ENCODE results near the gene PPP1R2B.
A peak's percentile ranks its signal among the peaks of the same experiment; 100 is the strongest.
"Not testable (repeated sequence)": the region's sequence is repeated elsewhere in the genome, so short reads cannot be mapped to it uniquely, and the experiment has no call there.

PPP1R2B gene

DNA sequence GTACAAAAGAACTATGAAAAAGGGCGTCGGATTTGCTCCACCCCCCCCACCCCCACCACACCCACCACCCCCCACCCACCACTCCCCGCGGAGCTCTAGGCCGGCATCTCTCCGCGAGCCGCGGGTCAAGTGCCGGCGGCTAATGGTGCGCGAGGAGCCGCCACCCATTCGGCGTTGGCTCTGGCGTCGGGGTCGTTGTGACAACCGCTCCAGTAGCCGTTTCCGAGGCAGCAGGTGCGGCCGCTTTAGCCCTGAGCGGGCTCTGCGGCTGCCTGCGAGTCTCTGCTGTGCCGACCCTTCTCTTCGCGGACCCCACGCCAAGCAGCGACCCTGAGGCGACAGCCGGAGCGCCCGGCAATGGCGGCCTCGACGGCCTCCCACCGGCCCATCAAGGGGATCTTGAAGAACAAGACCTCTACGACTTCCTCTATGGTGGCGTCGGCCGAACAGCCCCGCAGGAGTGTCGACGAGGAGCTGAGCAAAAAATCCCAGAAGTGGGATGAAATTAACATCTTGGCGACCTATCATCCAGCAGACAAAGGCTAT is at the start of gene PPP1R2B:
Gene PPP1R2B (plus strand): TSS at position 90 of the 546 bp plus-strand sequence. CDS start 268 bp downstream, at position 358.
- no peak for DNase-seq

DNA sequence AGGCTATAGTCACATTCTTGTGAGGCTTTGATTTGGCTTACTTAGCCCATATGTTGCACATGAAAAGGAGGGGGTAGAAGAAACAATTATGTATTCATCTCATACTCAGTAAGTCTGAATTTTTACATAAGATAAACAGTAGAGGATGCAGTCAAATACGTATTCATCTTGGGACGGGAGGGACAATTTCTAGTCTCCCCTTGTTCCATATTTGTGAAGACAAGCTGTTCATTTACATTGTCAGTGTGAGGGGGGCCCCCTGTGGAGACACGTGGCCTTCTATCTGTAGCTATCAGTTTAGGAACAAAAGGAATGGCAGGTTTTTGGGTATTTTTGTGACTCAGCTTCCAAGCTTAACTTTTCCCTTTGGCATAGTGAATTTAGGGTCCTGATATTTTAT is 49.2 kb upstream of the PPP1R2B start:
- no peak for DNase-seq

DNA sequence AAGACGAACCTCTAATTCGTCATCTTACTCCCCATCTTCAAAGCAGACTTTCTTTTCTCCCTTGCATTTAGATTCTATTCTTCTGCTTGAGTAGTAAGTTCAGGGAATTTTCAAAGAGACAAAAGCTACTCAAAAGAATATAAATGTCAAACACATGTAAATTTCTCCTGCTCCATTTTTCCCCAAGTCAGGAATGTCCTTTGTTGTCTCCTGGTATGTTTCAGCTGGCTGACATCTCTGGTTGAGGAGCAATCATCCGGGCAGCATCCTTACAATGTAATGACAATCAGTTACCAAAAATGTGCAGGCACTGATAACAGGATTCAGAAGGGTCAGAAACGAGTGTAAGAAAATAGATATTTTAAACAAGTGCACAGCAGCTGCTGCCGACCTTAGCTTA is 47.6 kb upstream of the PPP1R2B start:
- DNase-seq: no peak

DNA sequence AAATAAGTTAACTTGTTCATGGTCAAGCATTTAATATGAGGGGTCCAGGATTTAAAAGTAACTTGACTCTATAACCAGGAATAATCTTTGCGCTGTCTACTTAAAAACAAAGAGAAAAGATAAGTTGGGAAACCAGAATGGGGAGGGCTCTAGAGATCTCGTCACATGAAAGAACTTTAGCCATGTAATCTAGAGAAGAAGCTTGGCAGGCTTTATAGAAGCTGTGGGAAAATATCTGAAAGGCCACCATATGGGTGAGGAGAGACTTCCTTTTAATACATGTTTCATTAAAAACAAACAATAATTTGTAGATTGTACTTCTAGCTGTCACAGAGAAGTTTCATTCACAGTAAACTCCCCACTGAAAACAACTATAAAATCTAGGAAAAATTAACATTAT is 46.7 kb upstream of the PPP1R2B start:
- no peak for DNase-seq

DNA sequence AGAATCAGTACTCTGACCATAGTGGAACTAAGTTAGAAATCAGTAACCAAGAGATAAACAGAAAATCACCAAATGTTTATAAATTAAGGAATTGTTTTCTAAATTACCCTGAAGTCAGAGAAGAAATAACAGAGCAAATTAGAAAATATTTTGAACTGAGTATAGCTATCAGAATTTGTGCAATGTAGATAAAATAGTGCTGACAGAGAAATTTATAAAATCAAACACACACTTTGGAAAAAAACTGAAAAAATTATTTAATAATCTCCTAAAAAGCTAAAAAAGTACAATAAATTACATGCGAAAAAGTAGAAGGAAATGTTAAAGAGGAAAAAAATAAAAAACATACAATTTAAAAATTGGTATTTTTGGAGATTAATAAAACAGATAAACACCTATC is 37.1 kb upstream of the PPP1R2B start:
- DNase-seq: no peak

DNA sequence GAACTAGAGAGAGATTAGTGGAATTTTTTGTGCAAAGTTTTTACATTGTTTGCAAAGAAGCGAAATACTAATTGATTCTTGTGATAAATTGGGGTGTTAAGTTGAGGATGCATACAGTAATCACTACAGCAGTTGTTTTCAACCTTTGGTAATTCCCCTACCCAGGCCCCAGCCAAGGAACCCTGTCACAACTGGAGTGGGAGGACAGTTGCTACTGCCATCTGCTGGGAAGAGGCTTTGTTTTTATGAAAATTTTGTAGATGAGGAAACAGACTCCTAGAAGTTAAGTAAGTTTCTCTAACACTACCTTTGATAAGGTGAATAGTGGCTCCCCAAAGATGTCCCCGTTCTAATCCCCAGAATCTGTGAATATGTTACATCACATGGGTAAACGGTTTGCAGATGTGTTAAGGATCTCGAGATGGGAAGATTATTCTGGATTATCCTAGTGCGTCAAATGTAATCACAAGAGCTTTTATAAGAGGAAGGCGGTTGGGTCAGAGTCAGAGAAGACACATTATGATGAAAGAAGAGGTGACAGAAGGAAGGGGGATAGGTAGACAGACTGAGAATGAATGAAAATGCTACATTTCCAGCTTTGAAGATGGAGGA is 34.0 kb upstream of the PPP1R2B start:
- DNase-seq: peak; percentile 3

DNA sequence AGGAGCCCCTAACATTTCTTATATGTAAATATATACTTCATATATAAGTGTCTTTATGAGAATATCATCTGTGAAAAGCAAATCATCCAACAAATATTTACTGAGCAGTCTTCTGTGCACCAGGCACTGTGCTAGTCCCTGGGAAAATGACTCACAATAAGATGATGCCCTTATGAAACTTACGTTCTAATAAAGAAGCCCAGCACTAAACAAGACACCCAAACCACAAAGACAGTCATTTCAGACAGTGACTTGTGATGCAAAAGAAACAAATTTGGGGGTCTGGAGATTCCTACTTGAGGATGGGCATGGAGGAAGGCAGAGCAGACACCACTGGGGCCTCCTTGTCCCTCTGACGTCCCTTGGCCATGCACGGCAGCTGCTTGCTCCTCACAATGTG is 30.6 kb upstream of the PPP1R2B start:
- DNase-seq: no peak

DNA sequence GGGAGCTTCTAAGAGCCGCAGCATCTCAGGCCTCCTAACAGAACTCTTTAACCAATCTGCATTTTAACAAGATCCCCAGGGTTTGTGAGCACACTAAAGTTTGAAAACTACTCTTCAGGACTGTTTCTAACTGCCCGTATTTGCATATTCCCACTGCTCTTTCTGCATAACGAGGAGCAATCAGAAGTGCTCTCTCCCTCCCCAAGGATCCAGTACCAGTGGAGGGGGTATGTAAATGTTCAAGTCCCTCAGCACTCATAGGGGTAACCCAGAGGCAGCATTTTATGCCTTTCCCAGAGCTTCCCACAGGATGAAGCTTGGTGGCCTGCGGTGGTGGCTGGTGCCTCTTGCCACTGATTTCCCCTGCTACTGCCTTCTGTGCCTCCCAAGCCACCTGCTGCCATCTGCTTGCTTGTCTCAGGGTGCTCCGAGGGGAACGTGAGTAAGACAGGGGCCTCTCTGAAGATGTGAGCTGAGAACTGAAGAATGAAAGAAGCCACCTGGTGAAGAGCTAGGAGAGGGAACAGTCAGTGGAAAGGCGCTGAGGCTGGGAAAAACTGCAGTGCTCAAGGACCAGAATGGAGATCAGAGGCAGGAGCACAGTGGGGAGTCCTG is 30.0 kb upstream of the PPP1R2B start:
- no peak for DNase-seq

DNA sequence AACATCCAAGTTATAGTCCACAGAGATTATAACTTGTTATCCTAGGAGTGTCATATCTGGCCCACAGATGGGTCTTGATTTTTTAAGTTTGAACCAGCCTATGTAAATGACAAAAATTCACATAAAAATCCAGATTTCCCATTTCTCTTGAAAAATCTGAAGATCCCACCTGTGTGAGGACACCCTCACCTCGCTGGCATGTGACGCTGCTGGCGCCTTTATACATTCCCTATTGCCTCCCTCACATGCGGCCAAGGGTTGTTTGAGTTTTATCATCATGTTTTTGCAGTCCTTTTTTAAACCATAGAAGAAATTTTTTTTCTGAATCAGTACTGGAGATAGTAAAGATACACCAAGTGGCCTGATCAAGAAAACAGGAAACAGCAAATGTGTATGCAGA is 25.9 kb upstream of the PPP1R2B start:
- DNase-seq: no peak

DNA sequence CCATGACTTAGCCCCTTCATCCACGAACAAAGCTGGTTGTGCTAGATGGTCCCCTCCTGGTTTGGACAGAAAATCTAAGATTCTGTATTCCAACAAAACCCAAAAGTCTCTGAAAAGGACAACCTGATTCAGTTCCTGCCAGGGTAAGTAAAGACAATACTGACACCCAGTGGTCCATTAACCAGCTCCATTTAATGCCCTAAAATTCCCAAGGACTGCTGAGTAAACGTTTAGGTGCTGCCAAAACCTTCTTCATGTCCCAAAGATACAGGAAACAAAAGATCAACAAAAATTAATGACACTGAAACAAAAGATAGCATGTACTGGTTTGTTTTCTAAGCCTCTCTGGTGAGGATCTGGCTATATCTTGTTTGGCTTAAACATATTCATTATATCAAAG is 25.3 kb upstream of the PPP1R2B start:
- DNase-seq: peak; percentile 19

DNA sequence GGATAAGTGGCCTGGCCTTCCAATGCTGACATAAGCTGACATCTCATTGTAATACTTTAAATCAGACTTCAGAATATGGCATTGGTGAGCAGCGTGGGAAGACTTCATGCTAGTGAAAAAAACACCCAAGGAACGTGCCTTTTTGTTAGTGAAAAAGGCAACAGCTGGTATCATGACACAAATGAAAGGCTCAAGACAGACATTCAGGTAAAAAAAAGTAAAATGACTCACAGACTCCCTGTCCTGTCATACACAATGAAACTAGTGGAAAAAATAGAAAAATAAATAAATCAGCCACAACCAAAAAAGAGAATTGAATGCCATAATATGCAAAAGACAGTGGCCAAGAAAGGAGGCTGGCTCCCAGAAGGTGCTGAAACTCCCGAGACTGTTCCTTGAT is 24.4 kb upstream of the PPP1R2B start:
- DNase-seq: no peak

DNA sequence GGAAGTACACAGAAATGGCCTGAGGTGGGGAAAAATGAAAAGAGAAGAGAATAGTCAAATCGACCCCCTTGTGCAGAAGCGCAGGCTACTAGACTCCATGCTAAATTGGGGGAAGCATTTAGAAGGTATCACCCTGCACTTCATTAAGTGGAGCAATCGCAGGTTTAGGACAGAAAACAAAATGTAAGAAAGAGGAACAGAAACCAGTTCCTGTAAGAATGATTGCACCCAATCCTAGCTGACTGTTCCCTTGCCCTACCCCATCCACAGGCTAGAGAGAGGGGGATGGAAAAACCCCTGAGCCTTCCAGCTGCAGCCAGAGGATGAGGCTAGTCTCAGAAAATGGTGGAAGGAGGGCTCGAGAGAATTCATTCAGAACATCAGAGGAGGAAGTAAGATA is 23.9 kb upstream of the PPP1R2B start:
- DNase-seq: no peak

DNA sequence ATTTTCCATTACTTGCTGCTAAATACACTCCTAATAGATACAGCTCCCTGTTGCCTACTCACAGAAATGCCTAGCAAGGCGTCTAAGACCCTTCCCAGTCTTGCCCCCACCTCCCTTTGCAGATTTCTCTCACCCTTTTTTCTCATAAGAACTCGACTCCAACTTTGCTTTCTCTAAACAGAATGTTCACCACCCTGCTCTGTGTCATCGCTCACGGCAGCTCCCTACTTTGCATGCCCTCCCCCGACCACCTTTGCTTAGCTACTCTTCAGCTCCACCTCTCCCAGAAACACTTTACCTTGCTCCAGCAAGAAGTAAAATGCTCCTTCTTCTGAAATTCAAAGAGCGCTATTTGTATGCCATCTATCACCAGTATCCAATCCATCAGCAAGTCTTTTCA is 15.2 kb upstream of the PPP1R2B start:
- no peak for DNase-seq

DNA sequence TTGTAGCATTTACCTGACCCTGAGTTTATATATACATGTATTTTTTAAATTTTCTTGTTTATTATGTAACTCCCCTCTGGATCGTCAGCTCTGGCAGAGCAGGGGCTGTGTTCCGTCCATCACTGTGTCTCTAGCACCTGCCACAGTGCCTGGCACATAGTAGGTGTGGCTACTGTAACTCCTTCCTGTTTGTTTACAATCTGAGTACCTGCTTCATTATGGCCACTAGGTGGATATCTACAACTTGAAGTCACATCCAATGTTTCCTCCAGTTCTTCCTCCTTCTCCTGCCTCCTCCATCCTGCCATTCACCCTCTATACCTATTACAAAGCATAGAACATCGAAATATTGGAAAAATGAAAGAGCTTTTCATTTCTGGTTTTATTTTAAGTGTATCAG is 14.2 kb upstream of the PPP1R2B start:
- no peak for DNase-seq

DNA sequence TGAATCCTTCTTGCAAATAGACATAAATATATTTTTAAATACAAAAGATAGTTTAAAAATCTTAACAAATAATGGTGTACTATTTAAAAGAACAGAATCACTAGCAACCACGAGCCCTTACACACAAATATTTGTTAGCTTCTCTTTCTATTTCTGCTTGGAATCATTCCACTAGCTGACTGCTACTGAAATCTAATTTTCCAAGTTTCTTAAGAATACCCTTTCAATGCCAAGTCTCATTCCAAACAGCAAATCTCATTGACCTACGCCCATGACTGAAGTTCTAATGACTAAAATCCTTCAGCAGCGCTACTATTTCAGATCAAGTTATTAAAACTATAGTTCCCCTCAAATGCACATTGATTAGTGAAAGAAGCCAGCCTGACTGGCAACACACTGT is 13.2 kb upstream of the PPP1R2B start:
- DNase-seq: no peak

DNA sequence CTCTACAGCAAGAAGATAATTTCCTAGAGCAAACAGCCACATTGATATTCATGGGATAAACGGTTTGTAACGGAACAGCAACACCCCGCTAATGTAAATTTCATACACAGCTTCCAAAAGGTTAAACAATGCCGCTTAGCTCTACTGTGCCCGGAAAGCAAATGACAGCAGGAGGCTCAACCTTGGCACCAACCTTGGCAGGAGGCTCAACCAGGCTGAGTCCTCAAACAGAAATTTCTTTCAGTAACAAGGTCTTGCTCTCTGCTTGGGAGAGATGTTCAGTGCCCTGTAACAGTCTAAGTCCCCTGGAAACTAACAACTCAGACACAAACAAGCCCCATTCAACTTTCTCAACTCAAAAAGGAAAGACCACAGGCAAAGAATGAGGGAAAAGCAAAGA is 11.1 kb upstream of the PPP1R2B start:
- DNase-seq: no peak

DNA sequence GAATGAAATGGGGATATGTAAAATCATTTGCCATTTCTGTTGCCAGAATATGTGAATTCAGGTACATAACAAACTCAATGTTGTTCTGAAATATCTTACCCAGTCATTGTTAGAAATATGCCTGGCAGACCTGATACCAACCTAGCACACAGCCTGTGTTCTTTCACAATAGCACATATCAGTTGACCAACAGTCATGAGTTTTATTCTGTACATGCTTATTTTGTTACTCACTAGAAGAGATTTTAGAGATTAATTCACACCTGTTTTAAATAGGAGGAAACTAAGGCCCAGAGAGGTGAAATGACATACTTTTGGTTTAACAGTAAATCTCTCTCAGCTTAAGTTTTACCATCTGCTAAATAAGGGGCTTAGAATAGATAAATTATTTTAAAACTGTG is 8.4 kb upstream of the PPP1R2B start:
- DNase-seq: no peak

DNA sequence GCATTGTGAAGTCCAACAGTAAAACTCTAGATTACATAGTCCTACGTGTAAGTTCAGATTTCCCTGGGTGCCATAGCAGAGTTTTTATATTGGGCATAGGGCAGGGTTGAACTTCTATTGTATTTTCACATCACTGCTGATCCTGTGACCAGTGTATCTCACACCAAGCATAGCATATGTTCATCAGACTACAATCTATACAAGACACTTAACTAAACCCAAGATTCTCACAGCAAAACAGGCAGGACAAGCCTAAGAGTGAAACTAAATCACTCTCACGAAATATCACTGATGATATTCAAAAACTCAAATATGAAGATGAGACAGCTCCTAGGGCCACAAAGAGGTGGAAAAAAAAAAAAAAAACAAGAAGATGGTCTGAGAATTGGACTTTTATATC is 3.2 kb upstream of the PPP1R2B start:
- DNase-seq: no peak

DNA sequence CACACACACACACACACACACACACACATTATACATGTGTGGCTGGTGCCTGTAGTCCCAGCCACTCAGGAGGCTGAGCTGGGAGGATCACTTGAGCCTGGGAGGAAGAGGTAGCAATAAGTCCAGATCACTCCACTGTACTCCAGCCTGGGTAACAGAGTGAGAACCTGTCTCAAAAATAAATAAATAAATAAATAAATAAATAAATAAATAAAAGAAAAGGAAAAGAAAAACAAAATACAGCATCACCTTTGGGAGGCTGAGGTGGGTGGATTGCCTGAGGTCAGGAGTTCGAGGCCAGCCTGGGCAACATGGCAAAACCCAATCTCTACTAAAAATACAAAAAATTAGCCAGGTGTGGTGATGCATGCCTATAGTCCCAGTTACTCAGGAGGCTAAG is 1.6 kb upstream of the PPP1R2B start:
- not testable (repeated sequence) for DNase-seq

DNA sequence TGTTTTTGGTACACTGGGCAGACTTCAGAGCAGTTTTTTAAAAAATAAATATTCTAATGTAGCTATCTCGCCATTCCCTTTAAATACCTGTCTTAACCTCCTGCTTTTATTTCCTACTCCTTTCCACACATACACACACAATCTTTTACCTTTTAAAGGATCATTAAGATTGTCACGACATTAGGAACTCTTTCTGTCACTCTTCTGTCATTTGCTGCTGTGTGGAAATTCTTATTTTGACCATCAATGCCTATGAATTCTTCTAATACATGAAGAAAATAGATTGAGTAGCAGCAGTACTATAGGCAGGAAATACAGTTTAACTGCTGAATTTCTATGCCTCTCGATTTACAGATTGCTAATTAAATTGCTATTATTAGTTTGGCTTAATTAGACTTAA is 1.8 kb downstream of the PPP1R2B start:
- no peak for DNase-seq

DNA sequence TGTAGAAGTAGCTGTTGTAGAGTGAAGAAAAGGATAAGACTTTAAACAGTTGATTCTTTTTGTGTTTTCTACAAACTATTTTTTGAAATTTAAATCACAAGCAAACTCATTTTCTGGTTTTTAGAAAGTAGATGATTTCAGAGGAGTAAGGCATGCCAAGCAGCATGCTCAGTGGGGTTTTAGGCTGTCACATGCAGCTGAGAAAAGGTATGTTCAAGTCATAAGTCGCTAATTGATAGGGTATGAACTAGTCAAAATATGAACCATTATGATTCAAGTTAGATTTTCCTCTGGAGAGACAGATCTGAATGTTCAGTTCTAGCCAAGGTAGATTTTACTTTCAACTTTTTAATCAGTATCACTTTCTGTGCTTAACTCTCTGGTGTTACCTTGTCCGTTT is 3.0 kb downstream of the PPP1R2B start:
- not testable (repeated sequence) for DNase-seq

DNA sequence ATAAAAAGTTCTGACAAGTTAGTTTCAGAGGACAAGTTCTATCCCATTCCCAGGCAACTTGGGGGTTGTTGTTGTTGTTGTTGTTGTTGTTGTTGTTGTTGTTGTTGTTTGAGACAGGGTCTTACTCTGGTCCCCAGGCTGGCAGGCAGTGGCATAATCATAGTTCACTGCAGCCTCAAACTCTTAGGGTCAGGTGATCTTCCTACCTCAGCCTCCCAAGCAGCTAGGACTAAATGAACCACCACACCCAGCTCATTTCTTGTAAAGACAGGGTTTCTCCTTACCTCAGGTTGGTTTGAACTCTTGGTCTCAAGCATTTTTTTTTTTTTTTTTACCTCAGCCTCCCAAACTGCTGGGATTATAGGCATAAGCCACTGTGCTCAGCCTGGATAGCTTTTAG is 15.3 kb downstream of the PPP1R2B start:
- no peak for DNase-seq

DNA sequence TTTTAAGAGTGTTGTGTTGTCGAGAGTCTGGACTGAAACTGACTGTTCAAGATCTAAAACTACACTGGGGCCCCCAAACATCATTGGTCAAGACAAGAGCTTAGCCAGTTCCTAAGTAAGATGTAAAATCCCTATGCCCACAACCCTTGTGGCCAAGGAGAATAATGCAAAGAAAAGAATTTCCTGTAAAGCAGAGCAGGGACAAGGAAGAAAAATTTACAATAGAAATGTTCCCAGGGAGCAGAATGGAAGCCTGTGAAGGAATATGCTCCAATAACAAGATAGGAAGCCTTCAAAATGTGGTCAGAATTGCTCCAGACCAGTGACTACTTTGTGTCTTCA is 20.4 kb downstream of the PPP1R2B start:
- DNase-seq: no peak

DNA sequence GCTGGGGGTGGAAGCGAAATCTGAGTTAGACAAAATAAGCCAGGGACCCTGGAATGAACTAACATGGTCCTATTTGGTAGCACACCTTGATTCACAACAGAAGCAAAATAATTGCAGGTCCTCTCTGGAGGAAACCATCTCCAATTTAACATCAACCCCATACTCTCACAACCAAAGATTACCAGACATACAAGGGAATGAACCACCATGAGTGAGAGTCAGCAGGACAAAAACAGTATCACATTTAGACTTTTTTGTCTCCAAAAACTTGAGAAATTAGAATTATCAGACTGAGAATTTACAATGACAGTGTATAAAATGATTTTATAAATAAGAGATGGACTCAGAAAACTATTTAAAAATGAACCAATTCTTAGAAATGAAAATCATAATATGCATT is 21.1 kb downstream of the PPP1R2B start:
- no peak for DNase-seq

DNA sequence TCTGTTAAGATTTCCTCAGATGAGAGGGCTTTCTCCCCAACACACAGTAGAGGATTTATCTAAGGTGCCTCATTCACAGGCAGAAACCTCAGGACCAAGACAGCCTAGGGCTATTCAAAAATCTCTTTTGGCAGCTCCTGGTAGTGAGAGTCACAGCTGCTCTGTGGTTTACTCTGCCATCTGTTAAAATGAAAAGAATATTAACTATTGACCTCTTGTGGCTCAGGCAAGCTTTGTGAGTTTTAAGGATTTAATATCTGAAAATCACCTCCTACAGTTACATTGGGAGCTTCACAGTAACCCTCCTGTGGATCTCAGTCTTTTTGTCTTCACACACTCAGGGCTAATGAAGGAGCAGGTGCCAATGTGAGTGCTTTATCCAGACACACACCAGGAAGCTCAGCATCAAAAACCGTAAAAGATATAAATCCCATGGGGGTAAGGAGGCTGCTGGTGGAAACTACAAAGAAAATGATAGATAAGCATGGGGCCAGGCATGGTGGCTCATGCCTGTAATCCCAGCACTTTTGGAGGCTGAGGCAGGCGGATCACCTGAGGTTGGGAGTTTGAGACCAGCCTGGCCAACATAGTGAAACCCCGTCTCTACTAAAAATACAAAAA is 29.7 kb downstream of the PPP1R2B start:
- peak; percentile 37 for DNase-seq
